Measurements from ENCODE around the gene EP400. TPM values are rescaled to one million over a fixed set of nuclear protein-coding genes. Genes with fewer than 3 reads are reported as not detected.

EP400 gene
- polyA plus RNA-seq, 4 donors, result 8.6 to 28.9 (median 12.8) TPM

DNA sequence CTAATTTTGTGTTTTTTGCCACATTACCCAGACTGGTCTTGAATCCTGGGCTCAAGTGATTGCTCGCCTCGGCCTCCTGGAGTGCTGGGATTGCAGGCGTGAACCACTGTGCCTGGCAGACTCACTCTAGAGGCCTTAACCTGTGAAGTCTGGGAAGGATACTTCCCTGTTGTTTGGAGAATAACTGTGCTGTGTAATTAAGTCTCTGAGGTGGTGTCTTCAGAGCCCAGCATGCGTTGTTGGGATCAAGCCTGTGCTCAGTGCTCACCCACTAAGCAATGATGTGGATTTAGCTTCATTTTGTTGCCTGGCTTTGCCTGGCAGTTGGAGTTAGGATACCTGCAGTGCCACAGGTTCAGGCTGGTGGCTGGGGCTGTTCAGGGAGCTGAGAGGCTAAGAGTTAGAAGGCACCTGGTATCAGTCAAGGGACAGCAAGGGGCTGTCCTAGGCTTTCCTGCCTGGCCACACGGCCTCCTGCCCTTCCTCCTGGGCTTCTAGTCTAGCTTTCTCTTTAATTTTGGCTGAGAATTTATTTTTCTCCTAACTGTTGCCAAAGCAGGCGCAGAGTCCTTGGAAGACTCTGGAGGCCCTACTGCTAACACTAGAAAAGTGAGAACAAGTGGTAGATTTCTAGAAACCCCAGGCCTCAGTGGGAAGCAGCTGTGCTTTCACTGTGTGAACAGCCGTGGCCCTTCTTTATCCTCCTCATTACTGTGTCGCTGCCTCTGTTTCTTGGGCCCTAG is 38.5 kb downstream of the EP400 start:
- Histone ChIP-seq H3K4me1 (ENCODE audit: control insufficient read depth in 3 of 3, insufficient read depth in 2 of 3, low read depth in 1 of 3, low read length in 2 of 3) (no peaks in the 10 kb centered on the region), H3K36me3 (ENCODE audit: control insufficient read depth in 3 of 3, insufficient read depth in 2 of 3, low read depth in 1 of 3, low read length in 3 of 3) (peaks cover 6 to 78% (median 26%) of the 10 kb centered on the region in 3 donors), H3K4me3 (ENCODE audit: low read depth in 1 of 3, low read length in 3 of 3) (no peak overlapping the region), H3K9me3 (ENCODE audit: control insufficient read depth in 2 of 2, insufficient read depth in 1 of 2, low read depth in 1 of 2, low read length in 1 of 2) (no peaks in the 10 kb centered on the region), H3K27ac (ENCODE audit: low read depth in 1 of 3, low read length in 2 of 3) (no peak overlapping the region), H3K27me3 (ENCODE audit: control insufficient read depth in 3 of 3, insufficient read depth in 3 of 3, low read length in 3 of 3) (no peaks in the 10 kb centered on the region)
- DNase-seq, result no peak
- no peak for FAIRE-seq
- 91 to 99% (median 98%) methylated on average over 8 of the region's 8 CpGs for WGBS, 3 donors

DNA sequence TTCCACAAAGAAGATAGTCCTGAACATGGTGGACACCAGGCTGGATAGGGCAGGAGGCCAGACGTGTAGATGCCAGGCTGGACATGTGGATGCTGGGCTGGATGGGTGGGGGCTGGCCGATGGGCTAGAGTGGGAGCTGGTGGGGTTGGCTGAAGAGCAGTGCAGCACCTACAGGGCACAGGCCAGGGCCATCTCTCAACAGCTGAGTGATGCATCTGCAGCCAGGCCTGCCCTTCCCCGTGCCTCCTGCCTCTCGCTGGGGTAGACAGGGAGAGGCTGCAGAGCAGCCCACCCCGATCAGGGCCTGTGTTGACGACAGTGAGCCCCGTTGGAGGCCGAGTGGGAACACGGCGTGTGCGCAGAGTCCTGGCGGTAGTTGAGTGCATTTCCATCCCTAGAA is 39.3 kb downstream of the EP400 start:
- 92 to 95% (median 93%) methylated on average over 11 to 12 of the region's 12 CpGs for WGBS, 3 donors
- Histone ChIP-seq H3K36me3 (ENCODE audit: control insufficient read depth in 3 of 3, insufficient read depth in 2 of 3, low read depth in 1 of 3, low read length in 3 of 3) (peaks cover 10 to 78% (median 24%) of the 10 kb centered on the region in 3 donors), H3K4me3 (ENCODE audit: low read depth in 1 of 3, low read length in 3 of 3) (no peak overlapping the region), H3K9me3 (ENCODE audit: control insufficient read depth in 2 of 2, insufficient read depth in 1 of 2, low read depth in 1 of 2, low read length in 1 of 2) (no peaks in the 10 kb centered on the region), H3K27me3 (ENCODE audit: control insufficient read depth in 3 of 3, insufficient read depth in 3 of 3, low read length in 3 of 3) (no peaks in the 10 kb centered on the region), H3K27ac (ENCODE audit: low read depth in 1 of 3, low read length in 2 of 3) (no peak overlapping the region), H3K4me1 (ENCODE audit: control insufficient read depth in 3 of 3, insufficient read depth in 2 of 3, low read depth in 1 of 3, low read length in 2 of 3) (no peaks in the 10 kb centered on the region)
- FAIRE-seq (no peak), DNase-seq (no peak)

DNA sequence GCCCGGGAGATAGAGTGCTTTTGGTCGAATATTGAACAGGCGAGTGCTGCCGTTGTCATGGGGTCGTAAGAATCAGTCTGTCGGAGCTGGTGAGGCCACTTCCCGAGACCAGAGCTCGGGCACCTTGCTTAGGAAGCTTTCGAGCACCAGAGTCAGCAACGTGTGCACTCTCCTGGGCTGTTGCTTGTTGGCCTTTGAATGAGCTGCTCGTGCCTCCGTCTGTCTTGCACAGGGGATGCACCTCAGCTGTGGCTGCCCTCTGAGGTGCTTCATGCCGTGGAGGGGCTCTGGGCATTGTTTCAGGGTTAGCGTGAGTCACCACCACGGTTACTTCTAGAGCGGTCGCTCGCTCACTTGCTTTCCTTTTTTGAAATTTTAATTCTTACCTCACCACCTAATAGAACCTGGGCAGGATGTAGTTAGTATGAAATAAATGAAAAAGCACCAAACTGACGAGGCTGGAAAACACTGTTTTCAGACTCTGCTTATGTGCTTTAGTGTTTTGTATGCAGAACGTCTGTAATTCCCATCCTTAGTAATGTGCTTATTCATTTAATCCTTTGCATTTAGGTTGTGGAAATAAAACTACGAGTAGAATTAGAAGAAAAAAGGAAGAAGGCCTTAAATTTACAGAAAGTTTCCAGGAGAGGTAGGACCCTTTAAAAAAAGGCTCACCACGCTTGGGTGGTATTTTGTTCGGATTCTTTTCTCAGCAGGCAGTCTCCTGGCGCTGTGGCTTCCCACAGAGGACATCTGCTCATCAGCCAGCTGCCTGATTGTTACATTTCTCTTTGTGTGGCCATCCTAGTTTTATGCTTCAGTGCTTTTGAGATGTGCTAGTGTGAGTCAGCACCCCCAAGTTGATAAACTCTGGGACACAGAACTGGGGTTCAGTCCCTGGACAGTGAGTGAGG is 40.6 kb downstream of the EP400 start:
- no peak overlapping the region for H3K27ac ChIP-seq (ENCODE audit: low read depth in 1 of 3, low read length in 2 of 3)
- no peaks in the 10 kb centered on the region for H3K9me3 ChIP-seq (ENCODE audit: control insufficient read depth in 2 of 2, insufficient read depth in 1 of 2, low read depth in 1 of 2, low read length in 1 of 2)
- H3K36me3 ChIP-seq (ENCODE audit: control insufficient read depth in 3 of 3, insufficient read depth in 2 of 3, low read depth in 1 of 3, low read length in 3 of 3), result peaks cover 12 to 78% (median 28%) of the 10 kb centered on the region in 3 donors
- DNase-seq (no peak), FAIRE-seq (no peak)
- WGBS, 3 donors, result 86 to 92% (median 90%) methylated on average over 24 of the region's 24 CpGs
- H3K4me1 ChIP-seq (ENCODE audit: control insufficient read depth in 3 of 3, insufficient read depth in 2 of 3, low read depth in 1 of 3, low read length in 2 of 3), result no peaks in the 10 kb centered on the region
- no peaks in the 10 kb centered on the region for H3K27me3 ChIP-seq (ENCODE audit: control insufficient read depth in 3 of 3, insufficient read depth in 3 of 3, low read length in 3 of 3)
- no peak overlapping the region for H3K4me3 ChIP-seq (ENCODE audit: low read depth in 1 of 3, low read length in 3 of 3)

DNA sequence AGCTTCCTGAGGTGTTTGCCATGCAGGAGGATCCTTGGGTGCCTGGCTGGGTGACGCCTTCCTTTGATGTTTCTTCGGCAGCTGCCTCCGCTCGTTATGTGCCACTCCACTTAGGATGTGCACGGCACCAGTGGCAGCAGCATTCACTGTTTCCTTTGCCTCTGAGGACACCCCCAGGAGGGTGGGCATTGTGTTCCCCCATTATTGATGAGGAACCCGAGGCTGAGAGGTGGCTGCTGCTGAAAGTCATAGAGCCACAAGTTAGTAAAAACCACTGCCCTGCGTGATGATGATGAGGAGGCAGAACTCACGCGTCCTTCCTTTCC is 41.2 kb downstream of the EP400 start:
- Histone ChIP-seq H3K27me3 (ENCODE audit: control insufficient read depth in 3 of 3, insufficient read depth in 3 of 3, low read length in 3 of 3) (no peaks in the 10 kb centered on the region), H3K4me3 (ENCODE audit: low read depth in 1 of 3, low read length in 3 of 3) (no peak overlapping the region), H3K9me3 (ENCODE audit: control insufficient read depth in 2 of 2, insufficient read depth in 1 of 2, low read depth in 1 of 2, low read length in 1 of 2) (no peaks in the 10 kb centered on the region), H3K36me3 (ENCODE audit: control insufficient read depth in 3 of 3, insufficient read depth in 2 of 3, low read depth in 1 of 3, low read length in 3 of 3) (peaks cover 10 to 75% (median 29%) of the 10 kb centered on the region in 3 donors), H3K4me1 (ENCODE audit: control insufficient read depth in 3 of 3, insufficient read depth in 2 of 3, low read depth in 1 of 3, low read length in 2 of 3) (no peaks in the 10 kb centered on the region), H3K27ac (ENCODE audit: low read depth in 1 of 3, low read length in 2 of 3) (no peak overlapping the region)
- 86 to 91% (median 90%) methylated on average over 9 of the region's 9 CpGs for WGBS, 3 donors
- DNase-seq (no peak), FAIRE-seq (no peak)

- H3K27me3 ChIP-seq (ENCODE audit: control insufficient read depth in 3 of 3, insufficient read depth in 3 of 3, low read length in 3 of 3), result no peaks in the 10 kb centered on the region
- no peak overlapping the region for H3K27ac ChIP-seq (ENCODE audit: low read depth in 1 of 3, low read length in 2 of 3)
- no peak for DNase-seq
- no peaks in the 10 kb centered on the region for H3K4me1 ChIP-seq (ENCODE audit: control insufficient read depth in 3 of 3, insufficient read depth in 2 of 3, low read depth in 1 of 3, low read length in 2 of 3)
- H3K4me3 ChIP-seq (ENCODE audit: low read depth in 1 of 3, low read length in 3 of 3), result no peak overlapping the region
- H3K9me3 ChIP-seq (ENCODE audit: control insufficient read depth in 2 of 2, insufficient read depth in 1 of 2, low read depth in 1 of 2, low read length in 1 of 2), result no peaks in the 10 kb centered on the region
- WGBS, 3 donors, result 90 to 95% (median 94%) methylated on average over 11 of the region's 11 CpGs
- no peak for FAIRE-seq
- H3K36me3 ChIP-seq (ENCODE audit: control insufficient read depth in 3 of 3, insufficient read depth in 2 of 3, low read depth in 1 of 3, low read length in 3 of 3), result peaks cover 7 to 67% (median 26%) of the 10 kb centered on the region in 3 donors
Observed at GRCh38 chr12:131991816-131992430, 42.2 kb downstream of the EP400 start.

DNA sequence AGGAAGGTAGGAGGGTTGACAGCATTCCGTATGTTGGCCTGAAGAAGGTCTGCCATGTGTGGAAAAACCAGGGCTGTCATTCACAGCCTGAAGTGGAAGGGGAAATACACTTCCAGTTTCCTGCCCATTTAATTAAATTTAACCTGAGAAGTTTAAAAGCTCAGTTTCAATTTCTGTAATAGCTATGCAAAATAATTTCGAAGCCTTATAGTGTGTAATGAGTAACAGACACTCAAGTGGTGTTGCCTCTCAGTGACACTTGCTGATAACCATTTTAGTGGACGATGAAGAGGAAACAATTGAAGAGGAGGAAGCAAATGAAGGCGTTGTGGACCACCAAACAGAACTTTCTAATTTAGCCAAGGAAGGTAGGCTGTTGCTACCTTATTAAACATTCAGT is 44.8 kb downstream of the EP400 start:
- WGBS, 3 donors, result 81 to 92% (median 83%) methylated on average over 4 of the region's 4 CpGs
- peaks cover 7 to 53% (median 23%) of the 10 kb centered on the region in 3 donors for H3K36me3 ChIP-seq (ENCODE audit: control insufficient read depth in 3 of 3, insufficient read depth in 2 of 3, low read depth in 1 of 3, low read length in 3 of 3)
- no peak for DNase-seq
- no peak overlapping the region for H3K4me3 ChIP-seq (ENCODE audit: low read depth in 1 of 3, low read length in 3 of 3)
- no peaks in the 10 kb centered on the region for H3K27me3 ChIP-seq (ENCODE audit: control insufficient read depth in 3 of 3, insufficient read depth in 3 of 3, low read length in 3 of 3)
- no peak overlapping the region for H3K27ac ChIP-seq (ENCODE audit: low read depth in 1 of 3, low read length in 2 of 3)
- FAIRE-seq, result no peak
- no peaks in the 10 kb centered on the region for H3K4me1 ChIP-seq (ENCODE audit: control insufficient read depth in 3 of 3, insufficient read depth in 2 of 3, low read depth in 1 of 3, low read length in 2 of 3)
- no peaks in the 10 kb centered on the region for H3K9me3 ChIP-seq (ENCODE audit: control insufficient read depth in 2 of 2, insufficient read depth in 1 of 2, low read depth in 1 of 2, low read length in 1 of 2)

- Histone ChIP-seq H3K36me3 (ENCODE audit: control insufficient read depth in 3 of 3, insufficient read depth in 2 of 3, low read depth in 1 of 3, low read length in 3 of 3) (peaks cover 0 to 18% (median 5%) of the 10 kb centered on the region in 3 donors), H3K4me3 (ENCODE audit: low read depth in 1 of 3, low read length in 3 of 3) (no peak overlapping the region), H3K27ac (ENCODE audit: low read depth in 1 of 3, low read length in 2 of 3) (no peak overlapping the region), H3K27me3 (ENCODE audit: control insufficient read depth in 3 of 3, insufficient read depth in 3 of 3, low read length in 3 of 3) (no peaks in the 10 kb centered on the region), H3K9me3 (ENCODE audit: control insufficient read depth in 2 of 2, insufficient read depth in 1 of 2, low read depth in 1 of 2, low read length in 1 of 2) (no peaks in the 10 kb centered on the region), H3K4me1 (ENCODE audit: control insufficient read depth in 3 of 3, insufficient read depth in 2 of 3, low read depth in 1 of 3, low read length in 2 of 3) (no peaks in the 10 kb centered on the region)
- DNase-seq (no peak), FAIRE-seq (no peak)
- 92 to 95% (median 95%) methylated on average over 1 of the region's 1 CpG for WGBS, 3 donors
Observed at GRCh38 chr12:132000286-132000872, 50.6 kb downstream of the EP400 start.

GRCh38 chr12:132003846-132004245 is 54.1 kb downstream of the EP400 start:
- Histone ChIP-seq H3K9me3 (ENCODE audit: control insufficient read depth in 2 of 2, insufficient read depth in 1 of 2, low read depth in 1 of 2, low read length in 1 of 2) (no peaks in the 10 kb centered on the region), H3K36me3 (ENCODE audit: control insufficient read depth in 3 of 3, insufficient read depth in 2 of 3, low read depth in 1 of 3, low read length in 3 of 3) (peaks cover 9 to 29% (median 15%) of the 10 kb centered on the region in 3 donors), H3K27ac (ENCODE audit: low read depth in 1 of 3, low read length in 2 of 3) (no peak overlapping the region), H3K4me1 (ENCODE audit: control insufficient read depth in 3 of 3, insufficient read depth in 2 of 3, low read depth in 1 of 3, low read length in 2 of 3) (no peaks in the 10 kb centered on the region), H3K27me3 (ENCODE audit: control insufficient read depth in 3 of 3, insufficient read depth in 3 of 3, low read length in 3 of 3) (no peaks in the 10 kb centered on the region), H3K4me3 (ENCODE audit: low read depth in 1 of 3, low read length in 3 of 3) (no peak overlapping the region)
- DNase-seq (no peak), FAIRE-seq (no peak)
- WGBS, 3 donors, result 84 to 93% (median 85%) methylated on average over 1 of the region's 1 CpG

Measured in small intestine (tissue), 7 donors.